ENCODE data around the gene KCNQ4. TPM values are rescaled to one million over a fixed set of nuclear protein-coding genes. Genes with fewer than 3 reads are reported as not detected.

The KCNQ4 gene
- total and polyA plus RNA-seq, 5 donors from 2014 or later, result 0.10 to 0.44 (median 0.19) TPM; not detected in 1

DNA sequence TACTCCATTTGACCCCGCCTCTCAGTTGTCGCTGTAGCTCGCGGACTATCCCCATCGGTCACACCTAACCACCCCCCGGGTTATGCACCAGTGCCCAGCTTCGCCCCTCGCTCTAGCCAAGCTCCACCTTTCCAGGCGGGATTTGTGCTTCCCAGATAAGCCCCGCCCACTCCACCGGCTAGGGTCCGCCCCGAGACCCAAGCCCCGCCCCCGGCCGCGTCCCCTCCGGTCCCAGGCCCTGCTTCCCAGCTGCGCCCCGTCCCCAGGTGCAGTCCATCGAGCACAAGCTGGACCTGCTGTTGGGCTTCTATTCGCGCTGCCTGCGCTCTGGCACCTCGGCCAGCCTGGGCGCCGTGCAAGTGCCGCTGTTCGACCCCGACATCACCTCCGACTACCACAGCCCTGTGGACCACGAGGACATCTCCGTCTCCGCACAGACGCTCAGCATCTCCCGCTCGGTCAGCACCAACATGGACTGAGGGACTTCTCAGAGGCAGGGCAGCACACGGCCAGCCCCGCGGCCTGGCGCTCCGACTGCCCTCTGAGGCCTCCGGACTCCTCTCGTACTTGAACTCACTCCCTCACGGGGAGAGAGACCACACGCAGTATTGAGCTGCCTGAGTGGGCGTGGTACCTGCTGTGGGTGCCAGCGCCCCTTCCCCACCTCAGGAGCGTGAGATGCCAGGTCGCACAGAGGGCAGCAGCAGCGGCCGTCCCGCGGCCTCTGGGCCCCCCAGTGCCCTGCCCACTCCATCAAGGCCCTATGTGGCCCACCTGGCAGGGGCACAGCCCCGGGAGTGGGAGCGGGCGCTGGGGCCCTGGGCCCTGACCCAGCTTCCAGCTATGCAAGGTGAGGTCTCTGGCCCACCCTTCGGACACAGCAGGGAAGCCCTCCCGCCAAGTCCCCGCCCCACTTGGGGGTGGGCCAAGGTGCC, 54.7 kb downstream of the KCNQ4 start:
- peaks cover 0 to 6% (median 0%) of the 10 kb centered on the region in 7 donors for H3K9me3 Mint-ChIP-seq

GRCh38 chr1:40838980-40839942, 55.7 kb downstream of the KCNQ4 start:
- no peaks in the 10 kb centered on the region for H3K9me3 ChIP-seq (ENCODE audit: control insufficient read depth in 2 of 2, low read length in 2 of 2)
- Mint-ChIP-seq H3K36me3 (no peaks in the 10 kb centered on the region), H3K27ac (no peak overlapping the region), H3K27me3 (no peaks in the 10 kb centered on the region), H3K9me3 (peaks cover 0 to 6% (median 0%) of the 10 kb centered on the region in 7 donors), H3K4me3 (peak overlapping the region in 1 of 4 donors; percentile 14), H3K4me1 (peaks cover 0 to 9% (median 1%) of the 10 kb centered on the region in 4 donors)
- H3K27ac ChIP-seq (ENCODE audit: insufficient read depth, low read length, poor library complexity, severe bottlenecking), result no peak overlapping the region
- H3K4me1 ChIP-seq (ENCODE audit: control insufficient read depth, insufficient read depth, low read length, poor library complexity, severe bottlenecking), result no peaks in the 10 kb centered on the region
- H3K4me3 ChIP-seq (ENCODE audit: low read depth, low read length), result no peak overlapping the region
- DNase-seq, result no peak
- ATAC-seq (ENCODE audit: low read depth in 2 of 2), result no peak
- H3K27me3 ChIP-seq (ENCODE audit: control insufficient read depth, insufficient read depth, low read length), result no peaks in the 10 kb centered on the region
- no peaks in the 10 kb centered on the region for H3K36me3 ChIP-seq (ENCODE audit: control insufficient read depth, insufficient read depth, low read length)

More for the DNA sequence above, 54.7 kb downstream of the KCNQ4 start:
- Histone ChIP-seq H3K27me3 (ENCODE audit: control insufficient read depth, insufficient read depth, low read length) (no peaks in the 10 kb centered on the region), H3K27ac (ENCODE audit: insufficient read depth, low read length, poor library complexity, severe bottlenecking) (no peak overlapping the region), H3K36me3 (ENCODE audit: control insufficient read depth, insufficient read depth, low read length) (no peaks in the 10 kb centered on the region), H3K9me3 (ENCODE audit: control insufficient read depth in 2 of 2, low read length in 2 of 2) (no peaks in the 10 kb centered on the region), H3K4me3 (ENCODE audit: low read depth, low read length) (no peak overlapping the region), H3K4me1 (ENCODE audit: control insufficient read depth, insufficient read depth, low read length, poor library complexity, severe bottlenecking) (no peaks in the 10 kb centered on the region)
- peaks cover 0 to 9% (median 1%) of the 10 kb centered on the region in 4 donors for H3K4me1 Mint-ChIP-seq
- no peak overlapping the region for H3K4me3 Mint-ChIP-seq
- H3K27ac Mint-ChIP-seq, result no peak overlapping the region
- no peak for ATAC-seq (ENCODE audit: low read depth in 2 of 2)
- DNase-seq, result no peak
- H3K27me3 Mint-ChIP-seq, result no peaks in the 10 kb centered on the region
- H3K36me3 Mint-ChIP-seq, result peaks cover 3% of the 10 kb centered on the region

DNA sequence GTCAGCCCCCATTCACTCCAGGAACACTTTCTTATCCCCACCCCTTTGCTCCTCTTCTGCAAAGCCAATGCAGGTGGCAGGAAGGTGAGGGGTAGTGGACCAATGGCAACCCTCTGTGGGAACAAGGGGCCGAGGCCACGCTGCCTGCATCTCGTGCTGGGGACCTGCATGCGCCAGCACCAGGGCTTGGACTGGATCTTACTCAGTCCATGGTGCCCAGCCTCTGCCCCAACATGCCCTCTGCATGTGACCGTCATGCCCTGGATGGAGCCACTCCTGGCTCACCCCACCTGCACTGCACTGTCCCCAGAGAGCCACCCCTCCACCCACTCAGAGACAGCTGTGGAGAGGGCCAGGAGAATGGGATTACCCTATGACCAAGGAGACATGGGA, 56.4 kb downstream of the KCNQ4 start:
- Histone ChIP-seq H3K27me3 (ENCODE audit: control insufficient read depth, insufficient read depth, low read length) (no peaks in the 10 kb centered on the region), H3K4me3 (ENCODE audit: low read depth, low read length) (no peak overlapping the region), H3K36me3 (ENCODE audit: control insufficient read depth, insufficient read depth, low read length) (no peaks in the 10 kb centered on the region), H3K27ac (ENCODE audit: insufficient read depth, low read length, poor library complexity, severe bottlenecking) (no peak overlapping the region), H3K9me3 (ENCODE audit: control insufficient read depth in 2 of 2, low read length in 2 of 2) (no peaks in the 10 kb centered on the region), H3K4me1 (ENCODE audit: control insufficient read depth, insufficient read depth, low read length, poor library complexity, severe bottlenecking) (no peaks in the 10 kb centered on the region)
- ATAC-seq (ENCODE audit: low read depth in 2 of 2) (no peak), DNase-seq (no peak)
- no peaks in the 10 kb centered on the region for H3K27me3 Mint-ChIP-seq
- peaks cover 0 to 12% (median 1%) of the 10 kb centered on the region in 4 donors for H3K4me1 Mint-ChIP-seq
- H3K27ac Mint-ChIP-seq, result no peak overlapping the region
- H3K4me3 Mint-ChIP-seq, result no peak overlapping the region
- H3K9me3 Mint-ChIP-seq, result peaks cover 0 to 6% (median 0%) of the 10 kb centered on the region in 7 donors
- no peaks in the 10 kb centered on the region for H3K36me3 Mint-ChIP-seq

DNA sequence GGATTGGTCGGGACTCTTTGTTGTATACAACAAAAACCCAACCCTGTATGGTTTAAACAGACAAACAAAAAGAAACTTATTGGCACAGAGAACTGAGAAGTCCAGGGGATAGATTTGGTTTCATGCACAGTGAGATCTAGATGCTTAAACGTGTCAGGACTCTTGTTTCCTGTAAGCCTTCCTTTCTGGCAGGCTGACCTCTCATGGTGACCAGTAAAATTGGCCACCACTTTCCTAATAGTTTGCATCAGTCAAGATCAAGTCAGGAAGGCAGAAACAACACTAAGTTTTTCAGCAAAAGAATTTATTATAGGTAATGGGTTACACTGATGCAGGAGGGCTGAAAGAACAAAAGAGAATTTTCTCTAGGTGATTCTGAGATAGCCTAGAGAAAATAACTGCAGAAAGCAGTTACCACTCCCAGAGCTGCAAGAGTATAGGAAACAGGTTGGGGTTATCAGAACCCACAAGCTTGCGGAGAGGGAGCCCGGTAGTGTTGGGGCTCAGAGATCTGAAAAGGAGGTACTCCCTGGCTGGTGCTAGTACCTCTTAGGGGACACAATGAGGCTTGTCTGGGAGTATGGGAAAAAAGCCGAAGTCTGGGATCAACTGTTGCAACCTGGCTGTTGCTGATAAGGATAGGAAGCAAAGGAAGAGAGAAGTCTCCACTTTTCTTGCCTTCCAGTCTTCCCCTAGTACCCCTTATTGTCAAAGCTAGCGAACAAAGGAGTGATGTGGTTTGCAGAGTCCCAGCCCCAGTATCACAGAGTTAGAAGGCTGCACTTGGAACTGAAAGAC, 57.1 kb downstream of the KCNQ4 start:
- Mint-ChIP-seq H3K36me3 (no peaks in the 10 kb centered on the region), H3K9me3 (peaks cover 0 to 6% (median 0%) of the 10 kb centered on the region in 7 donors), H3K27me3 (no peaks in the 10 kb centered on the region), H3K4me1 (peaks cover 0 to 18% (median 1%) of the 10 kb centered on the region in 4 donors), H3K27ac (no peak overlapping the region), H3K4me3 (peak overlapping the region in 1 of 4 donors; percentile 57)
- ATAC-seq (ENCODE audit: low read depth in 2 of 2) (no peak), DNase-seq (no peak)
- Histone ChIP-seq H3K4me3 (ENCODE audit: low read depth, low read length) (no peak overlapping the region), H3K36me3 (ENCODE audit: control insufficient read depth, insufficient read depth, low read length) (no peaks in the 10 kb centered on the region), H3K27me3 (ENCODE audit: control insufficient read depth, insufficient read depth, low read length) (no peaks in the 10 kb centered on the region), H3K9me3 (ENCODE audit: control insufficient read depth in 2 of 2, low read length in 2 of 2) (no peaks in the 10 kb centered on the region), H3K4me1 (ENCODE audit: control insufficient read depth, insufficient read depth, low read length, poor library complexity, severe bottlenecking) (peaks cover 3% of the 10 kb centered on the region), H3K27ac (ENCODE audit: insufficient read depth, low read length, poor library complexity, severe bottlenecking) (no peak overlapping the region)

- H3K4me3 Mint-ChIP-seq, result no peak overlapping the region
Observed at GRCh38 chr1:40841602-40842001, 58.0 kb downstream of the KCNQ4 start.

DNA sequence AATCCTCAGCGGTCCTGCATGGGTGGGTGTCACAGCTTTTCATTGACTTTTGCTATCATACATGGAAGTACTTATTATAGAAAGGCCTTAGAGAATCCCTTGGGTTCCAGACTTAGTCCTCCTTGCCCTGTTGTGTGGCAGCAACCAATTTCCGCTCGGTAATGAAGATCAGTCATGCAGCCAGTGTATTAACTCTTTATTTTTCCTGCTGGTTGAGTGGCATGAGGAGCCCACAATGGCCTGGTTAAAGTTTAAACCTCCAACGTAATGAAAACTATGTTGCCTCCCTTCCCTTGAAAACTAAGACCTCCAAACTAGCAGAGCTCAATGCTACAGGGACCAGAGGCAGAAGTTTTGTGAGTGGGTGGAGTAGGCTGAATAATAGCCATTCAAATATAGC, 58.6 kb downstream of the KCNQ4 start:
- no peaks in the 10 kb centered on the region for H3K27me3 Mint-ChIP-seq
- peaks cover 0 to 21% (median 1%) of the 10 kb centered on the region in 4 donors for H3K4me1 Mint-ChIP-seq
- Histone ChIP-seq H3K27me3 (ENCODE audit: control insufficient read depth, insufficient read depth, low read length) (no peaks in the 10 kb centered on the region), H3K9me3 (ENCODE audit: control insufficient read depth in 2 of 2, low read length in 2 of 2) (no peaks in the 10 kb centered on the region), H3K36me3 (ENCODE audit: control insufficient read depth, insufficient read depth, low read length) (no peaks in the 10 kb centered on the region), H3K4me3 (ENCODE audit: low read depth, low read length) (no peak overlapping the region), H3K27ac (ENCODE audit: insufficient read depth, low read length, poor library complexity, severe bottlenecking) (no peak overlapping the region), H3K4me1 (ENCODE audit: control insufficient read depth, insufficient read depth, low read length, poor library complexity, severe bottlenecking) (peaks cover 3% of the 10 kb centered on the region)
- ATAC-seq (ENCODE audit: low read depth in 2 of 2), result no peak
- H3K9me3 Mint-ChIP-seq, result peaks cover 0 to 6% (median 0%) of the 10 kb centered on the region in 7 donors
- H3K36me3 Mint-ChIP-seq, result no peaks in the 10 kb centered on the region
- H3K4me3 Mint-ChIP-seq, result no peak overlapping the region
- no peak for DNase-seq
- no peak overlapping the region for H3K27ac Mint-ChIP-seq

More at GRCh38 chr1:40841602-40842001, 58.0 kb downstream of the KCNQ4 start:
- H3K36me3 Mint-ChIP-seq, result no peaks in the 10 kb centered on the region
- H3K27ac ChIP-seq (ENCODE audit: insufficient read depth, low read length, poor library complexity, severe bottlenecking), result no peak overlapping the region
- ATAC-seq (ENCODE audit: low read depth in 2 of 2) (no peak), DNase-seq (no peak)
- H3K4me3 ChIP-seq (ENCODE audit: low read depth, low read length), result no peak overlapping the region
- H3K27me3 ChIP-seq (ENCODE audit: control insufficient read depth, insufficient read depth, low read length), result no peaks in the 10 kb centered on the region
- no peaks in the 10 kb centered on the region for H3K9me3 ChIP-seq (ENCODE audit: control insufficient read depth in 2 of 2, low read length in 2 of 2)
- peaks cover 0 to 6% (median 0%) of the 10 kb centered on the region in 7 donors for H3K9me3 Mint-ChIP-seq
- peaks cover 3% of the 10 kb centered on the region for H3K4me1 ChIP-seq (ENCODE audit: control insufficient read depth, insufficient read depth, low read length, poor library complexity, severe bottlenecking)
- peaks cover 0 to 18% (median 1%) of the 10 kb centered on the region in 4 donors for H3K4me1 Mint-ChIP-seq
- no peaks in the 10 kb centered on the region for H3K27me3 Mint-ChIP-seq
- no peak overlapping the region for H3K27ac Mint-ChIP-seq
- no peaks in the 10 kb centered on the region for H3K36me3 ChIP-seq (ENCODE audit: control insufficient read depth, insufficient read depth, low read length)

DNA sequence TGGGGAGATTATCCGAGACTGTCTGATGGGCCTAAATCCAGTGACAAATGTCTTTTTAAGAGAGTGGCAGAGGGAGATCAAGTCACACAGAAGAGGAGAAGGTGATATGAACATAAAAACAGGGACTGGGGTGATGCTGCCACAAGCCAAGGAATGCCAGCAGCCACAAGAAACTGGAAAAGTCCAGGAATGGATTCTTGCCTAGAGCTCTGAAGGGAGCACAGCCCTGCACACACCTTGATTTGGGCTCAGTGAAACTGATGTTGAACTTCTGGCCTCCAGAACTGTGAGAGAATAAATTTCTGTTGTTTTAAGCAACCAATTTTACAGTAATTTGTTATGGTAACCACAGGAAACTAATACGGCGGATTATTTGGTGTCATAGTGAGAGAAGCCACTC, 59.1 kb downstream of the KCNQ4 start:
- Mint-ChIP-seq H3K4me3 (no peak overlapping the region), H3K9me3 (peaks cover 0 to 6% (median 0%) of the 10 kb centered on the region in 7 donors), H3K27me3 (no peaks in the 10 kb centered on the region), H3K27ac (no peak overlapping the region), H3K36me3 (no peaks in the 10 kb centered on the region), H3K4me1 (peaks cover 0 to 21% (median 1%) of the 10 kb centered on the region in 4 donors)
- H3K4me1 ChIP-seq (ENCODE audit: control insufficient read depth, insufficient read depth, low read length, poor library complexity, severe bottlenecking), result peaks cover 3% of the 10 kb centered on the region
- no peak overlapping the region for H3K27ac ChIP-seq (ENCODE audit: insufficient read depth, low read length, poor library complexity, severe bottlenecking)
- H3K9me3 ChIP-seq (ENCODE audit: control insufficient read depth in 2 of 2, low read length in 2 of 2), result no peaks in the 10 kb centered on the region
- ATAC-seq (ENCODE audit: low read depth in 2 of 2) (no peak), DNase-seq (no peak)
- no peak overlapping the region for H3K4me3 ChIP-seq (ENCODE audit: low read depth, low read length)
- no peaks in the 10 kb centered on the region for H3K27me3 ChIP-seq (ENCODE audit: control insufficient read depth, insufficient read depth, low read length)
- no peaks in the 10 kb centered on the region for H3K36me3 ChIP-seq (ENCODE audit: control insufficient read depth, insufficient read depth, low read length)

All from CD4-positive, CD25-positive, alpha-beta regulatory T cell (primary cell).